GM12878 (cell line): ENCODE results near the gene HYAL4. TPM values are rescaled to one million over a fixed set of nuclear protein-coding genes. Genes with fewer than 3 reads are reported as not detected.

Source experiments
- ATF3 ChIP-seq: IDR thresholded peaks from 2 replicates; pipeline ENCODE4 v1.6.1; 2011; ENCODE audit warnings: low read depth, mild to moderate bottlenecking, low read length, moderate library complexity, borderline replicate concordance; ENCODE audit errors: extremely low read depth
- CHD1 ChIP-seq: IDR thresholded peaks from 2 replicates; pipeline ENCODE4 v1.6.1; 2012; ENCODE audit warnings: low read depth, low read length, improper control_type of control experiment
- IKZF2 ChIP-seq, 2 experiments: fragments of 450-650 bp; IDR thresholded peaks; 2 replicates each; pipeline ENCODE4 v1.6.1; 2017; ENCODE audit warnings: mild to moderate bottlenecking in 2 of 2, moderate library complexity in 2 of 2
- IRF3 ChIP-seq: fragments of 450-650 bp; IDR thresholded peaks from 2 replicates; pipeline ENCODE4 v1.6.1; 2014; ENCODE audit warnings: mild to moderate bottlenecking
- LARP7 ChIP-seq: fragments of 450-650 bp; IDR thresholded peaks from 2 replicates; pipeline ENCODE4 v1.6.1; 2017; ENCODE audit warnings: mild to moderate bottlenecking
- NFYB ChIP-seq: IDR thresholded peaks from 2 replicates; pipeline ENCODE4 v1.6.1; 2011; ENCODE audit warnings: low read depth, mild to moderate bottlenecking, low read length, improper control_type of control experiment, moderate library complexity; ENCODE audit not compliant: insufficient read depth
- PRDM15 ChIP-seq: fragments of 450-650 bp; formaldehyde crosslinking; IDR thresholded peaks from 2 replicates; pipeline ENCODE4 v1.4.0; 2020; ENCODE audit warnings: mild to moderate bottlenecking, moderate library complexity
- SMAD1 ChIP-seq: fragments of 450-650 bp; IDR thresholded peaks from 2 replicates; pipeline ENCODE4 v1.6.1; 2018; ENCODE audit warnings: mild to moderate bottlenecking, low read depth; ENCODE audit not compliant: partially characterized antibody
- SRF ChIP-seq, 2 experiments: IDR thresholded peaks; 2 replicates each; pipeline ENCODE4 v1.6.1; 2011; ENCODE audit warnings: low read depth in 2 of 2, low read length in 2 of 2, mild to moderate bottlenecking in 1 of 2, moderate library complexity in 1 of 2
- ZBED1 ChIP-seq: IDR thresholded peaks from 2 replicates; pipeline ENCODE4 v1.6.1; 2016; ENCODE audit warnings: borderline replicate concordance
- ZBTB40 ChIP-seq: fragments of 450-650 bp; IDR thresholded peaks from 2 replicates; pipeline ENCODE4 v1.6.1; 2016; ENCODE audit warnings: mild to moderate bottlenecking, moderate library complexity, borderline replicate concordance
- ZNF217 ChIP-seq: fragments of 450-650 bp; IDR thresholded peaks from 2 replicates; pipeline ENCODE4 v1.6.1; 2017; ENCODE audit warnings: antibody characterized with exemption, mild to moderate bottlenecking
- ZNF592 ChIP-seq: fragments of 450-650 bp; IDR thresholded peaks from 2 replicates; pipeline ENCODE4 v1.6.1; 2017; ENCODE audit warnings: mild to moderate bottlenecking, moderate library complexity
- polyA plus RNA-seq, 11 experiments: library from polyadenylated mRNA; depleted of rRNA in 4 of 11; unstranded in 6 of 11; stranded (reverse) in 5 of 11; fragments of >200 nt; fragmentation: Nextera tagmentation in 4 of 11; fragmentation: Illumina TruSeq in 1 of 11; extraction: Ambion mirVana in 4 of 11; extraction: Trizol in 1 of 11; gene quantifications; 1 replicate in 1 of 11; 2 replicates in 10 of 11; pipeline versions ENCODE4 v1.2.1 to v1.2.3, GENCODE V29; 2011 to 2016; ENCODE audit warnings: inconsistent platforms in 2 of 11, missing spikeins in 2 of 11, low read depth in 1 of 11
- total RNA-seq, 4 experiments: library from RNA; depleted of rRNA in 3 of 4; stranded (reverse); fragments of >200 nt in 3 of 4; fragmentation: Illumina TruSeq in 1 of 4; extraction: Trizol in 1 of 4; gene quantifications; 2 replicates each; pipeline versions ENCODE4 v1.2.1 to v1.2.3, GENCODE V29; 2013 to 2021

The HYAL4 gene
- total and polyA plus RNA-seq, 10 of the 15 experiments (the other 5 are each of a cell fraction or from before 2014, with no cell fraction given): 0.14 to 0.88 (median 0.26) TPM; not detected in 1

- no peak for TF ChIP-seq LARP7
- no peak for TF ChIP-seq SRF (IDR thresholded peaks at IDR 0.05; ENCODE audit: low read depth in 2 of 2, low read length in 2 of 2)
- no peak for TF ChIP-seq IRF3
- no peak for TF ChIP-seq ZBED1
- TF ChIP-seq ATF3: no peak
- TF ChIP-seq CHD1: no peak
- no peak for TF ChIP-seq PRDM15 (CRISPR knock-in tag)
- peak; percentile 98 to 99 for TF ChIP-seq IKZF2 (IDR thresholded peaks at IDR 0.05)
- no peak for TF ChIP-seq ZBTB40
- TF ChIP-seq SMAD1: no peak
- TF ChIP-seq NFYB: no peak
- no peak for TF ChIP-seq ZNF592
- no peak; the same call in 1 of the 2 replicates for TF ChIP-seq ZNF217
These were observed 20.8 kb upstream of the HYAL4 start (continued) for GRCh38 chr7:123823898-123824753.
